WTC11 (cell line): Measurements from ENCODE around the gene STAG1. TPM values are rescaled to one million over a fixed set of nuclear protein-coding genes. Genes with fewer than 3 reads are reported as not detected.
"Not testable (repeated sequence)": the region's sequence is repeated elsewhere in the genome, so short reads cannot be mapped to it uniquely, and the experiment has no call there.

Source experiments
- ATAC-seq: fragments of 200-7000 bp; cut with Tn5 transposase; 2 replicates; pipeline ENCODE4 v1.10.0; 2021; ENCODE audit warnings: mild to moderate bottlenecking, moderate library complexity
- CTCF ChIA-PET: fragments of 300-600 bp; sonication (Branson Sonifier 250); formaldehyde crosslinking; loops from one replicate; lab custom pipeline; 2021; ENCODE audit warnings: antibody characterized with exemption; lab: Charles Lee
- POLR2A ChIA-PET: fragments of 350-600 bp; sonication (Branson Sonifier 250); formaldehyde crosslinking; loops from one replicate; lab custom pipeline; 2021; ENCODE audit warnings: antibody characterized with exemption; lab: Charles Lee
- DNase-seq: peaks from one replicate; pipeline ENCODE4 v3.0.0; 2021; ENCODE audit warnings: low spot score
- H3K27ac Mint-ChIP-seq: 2 replicates; pipeline ENCODE4 v1.8.0; 2021; ENCODE audit warnings: mixed read lengths
- H3K27me3 Mint-ChIP-seq: 2 replicates; pipeline ENCODE4 v1.8.0; 2021; ENCODE audit warnings: low read depth, mild to moderate bottlenecking, moderate library complexity, mixed read lengths
- H3K36me3 Mint-ChIP-seq: 2 replicates; pipeline ENCODE4 v1.8.0; 2021; ENCODE audit warnings: mixed read lengths
- H3K4me1 Mint-ChIP-seq: 2 replicates; pipeline ENCODE4 v1.8.0; 2022; ENCODE audit warnings: mixed read lengths
- H3K4me3 Mint-ChIP-seq: 2 replicates; pipeline ENCODE4 v1.8.0; 2021; ENCODE audit warnings: mild to moderate bottlenecking, moderate library complexity, mixed read lengths
- H3K9me3 Mint-ChIP-seq: 2 replicates; pipeline ENCODE4 v1.8.0; 2021; ENCODE audit warnings: mixed read lengths
- ATF1 ChIP-seq: sonication (generic); formaldehyde crosslinking; IDR thresholded peaks from 2 replicates; pipeline ENCODE4 v1.8.1; 2023; ENCODE audit warnings: mild to moderate bottlenecking, moderate library complexity, missing genetic modification reagents
- ATF3 ChIP-seq: sonication (generic); formaldehyde crosslinking; conservative IDR thresholded peaks from 2 replicates; pipeline ENCODE4 v1.8.1; 2022; ENCODE audit warnings: mild to moderate bottlenecking, missing genetic modification reagents
- CDX4 ChIP-seq: fragments of 250-450 bp; sonication (Bioruptor Pico); IDR thresholded peaks from 2 replicates; pipeline ENCODE4 v1.9.0; 2021; ENCODE audit warnings: moderate library complexity, mild to moderate bottlenecking, inconsistent platforms, borderline replicate concordance
- E2F5 ChIP-seq: sonication (generic); formaldehyde crosslinking; IDR thresholded peaks from 2 replicates; pipeline ENCODE4 v1.8.1; 2022; ENCODE audit warnings: mild to moderate bottlenecking, moderate library complexity, missing genetic modification reagents
- GRHL2 ChIP-seq: fragments of 250-450 bp; sonication (Bioruptor Pico); IDR thresholded peaks from 2 replicates; pipeline ENCODE4 v1.8.0; 2022; ENCODE audit warnings: mild to moderate bottlenecking, moderate library complexity; ENCODE audit not compliant: insufficient replicate concordance, severe bottlenecking
- JAZF1 ChIP-seq: fragments of 250-450 bp; sonication (Bioruptor Pico); IDR thresholded peaks from 2 replicates; pipeline ENCODE4 v1.9.0; 2021; ENCODE audit warnings: moderate library complexity, mild to moderate bottlenecking, inconsistent platforms
- MXD4 ChIP-seq: fragments of 250-450 bp; sonication (Bioruptor Pico); IDR thresholded peaks from 2 replicates; pipeline ENCODE4 v1.8.0; 2021; ENCODE audit warnings: mild to moderate bottlenecking, moderate library complexity, borderline replicate concordance
- MYBL2 ChIP-seq: sonication (generic); formaldehyde crosslinking; IDR thresholded peaks from 2 replicates; pipeline ENCODE4 v1.8.1; 2023; ENCODE audit warnings: mild to moderate bottlenecking, moderate library complexity, missing genetic modification reagents
- OVOL2 ChIP-seq: fragments of 250-450 bp; sonication (Bioruptor Pico); IDR thresholded peaks from 2 replicates; pipeline ENCODE4 v1.9.0; 2021; ENCODE audit warnings: mild to moderate bottlenecking, borderline replicate concordance
- PRDM15 ChIP-seq: sonication (generic); formaldehyde crosslinking; IDR thresholded peaks from 2 replicates; pipeline ENCODE4 v1.8.0; 2022; ENCODE audit warnings: missing genetic modification reagents
- SMAD3 ChIP-seq: sonication (generic); formaldehyde crosslinking; IDR thresholded peaks from 2 replicates; pipeline ENCODE4 v1.8.0; 2022; ENCODE audit warnings: missing genetic modification reagents, mild to moderate bottlenecking, borderline replicate concordance
- STAT6 ChIP-seq: sonication (generic); formaldehyde crosslinking; conservative IDR thresholded peaks from 2 replicates; pipeline ENCODE4 v1.8.1; 2023; ENCODE audit warnings: mild to moderate bottlenecking, low read depth, missing genetic modification reagents, moderate library complexity
- TCF7 ChIP-seq: sonication (generic); formaldehyde crosslinking; IDR thresholded peaks from 2 replicates; pipeline ENCODE4 v1.8.0; 2022; ENCODE audit warnings: mild to moderate bottlenecking, low read depth, missing genetic modification reagents, moderate library complexity
- ZBTB21 ChIP-seq: sonication (generic); formaldehyde crosslinking; IDR thresholded peaks from 2 replicates; pipeline ENCODE4 v1.8.1; 2023; ENCODE audit warnings: mild to moderate bottlenecking, missing genetic modification reagents, borderline replicate concordance
- ZNF423 ChIP-seq: fragments of 250-450 bp; sonication (Bioruptor Pico); IDR thresholded peaks from 2 replicates; pipeline ENCODE4 v2.1.2; 2022; ENCODE audit warnings: mild to moderate bottlenecking, moderate library complexity
- total RNA-seq: library from RNA; stranded (reverse); gene quantifications from 3 replicates; pipeline ENCODE4 v1.2.3, GENCODE V29; 2021
- TF ChIP-seq, protein P1 (sequence below): fragments of 250-450 bp; sonication (Bioruptor Pico); IDR thresholded peaks from 2 replicates; pipeline ENCODE4 v1.9.0; 2021; ENCODE audit warnings: mild to moderate bottlenecking

STAG1 gene
- total RNA-seq, 1 experiment from 2014 or later, result 20.7 TPM

- no peaks in the 10 kb centered on the region for H3K9me3 Mint-ChIP-seq
- CTCF ChIA-PET, result no interaction called here
Measured at GRCh38 chr3:136567599-136568188, 184.5 kb downstream of the STAG1 start.

GRCh38 chr3:136564962-136565361 is 187.2 kb downstream of the STAG1 start:
- POLR2A ChIA-PET, DNase-seq, H3K27ac Mint-ChIP-seq, CTCF ChIA-PET, H3K36me3 Mint-ChIP-seq, ATAC-seq, H3K4me3 Mint-ChIP-seq, H3K27me3 Mint-ChIP-seq, H3K9me3 Mint-ChIP-seq: not testable (repeated sequence)
- H3K4me1 Mint-ChIP-seq, result peaks cover 17% of the 10 kb centered on the region

More at GRCh38 chr3:136567599-136568188, 184.5 kb downstream of the STAG1 start:
- H3K27me3 Mint-ChIP-seq, result no peaks in the 10 kb centered on the region
- no peak overlapping the region for H3K27ac Mint-ChIP-seq
- no peak for TF ChIP-seq CDX4 (CRISPR knock-in tag)
- no peak for TF ChIP-seq JAZF1 (CRISPR knock-in tag)
- TF ChIP-seq OVOL2 (CRISPR knock-in tag), result no peak
- TF ChIP-seq ATF1 (CRISPR knock-in tag), result no peak
- TF ChIP-seq, protein P1, sequence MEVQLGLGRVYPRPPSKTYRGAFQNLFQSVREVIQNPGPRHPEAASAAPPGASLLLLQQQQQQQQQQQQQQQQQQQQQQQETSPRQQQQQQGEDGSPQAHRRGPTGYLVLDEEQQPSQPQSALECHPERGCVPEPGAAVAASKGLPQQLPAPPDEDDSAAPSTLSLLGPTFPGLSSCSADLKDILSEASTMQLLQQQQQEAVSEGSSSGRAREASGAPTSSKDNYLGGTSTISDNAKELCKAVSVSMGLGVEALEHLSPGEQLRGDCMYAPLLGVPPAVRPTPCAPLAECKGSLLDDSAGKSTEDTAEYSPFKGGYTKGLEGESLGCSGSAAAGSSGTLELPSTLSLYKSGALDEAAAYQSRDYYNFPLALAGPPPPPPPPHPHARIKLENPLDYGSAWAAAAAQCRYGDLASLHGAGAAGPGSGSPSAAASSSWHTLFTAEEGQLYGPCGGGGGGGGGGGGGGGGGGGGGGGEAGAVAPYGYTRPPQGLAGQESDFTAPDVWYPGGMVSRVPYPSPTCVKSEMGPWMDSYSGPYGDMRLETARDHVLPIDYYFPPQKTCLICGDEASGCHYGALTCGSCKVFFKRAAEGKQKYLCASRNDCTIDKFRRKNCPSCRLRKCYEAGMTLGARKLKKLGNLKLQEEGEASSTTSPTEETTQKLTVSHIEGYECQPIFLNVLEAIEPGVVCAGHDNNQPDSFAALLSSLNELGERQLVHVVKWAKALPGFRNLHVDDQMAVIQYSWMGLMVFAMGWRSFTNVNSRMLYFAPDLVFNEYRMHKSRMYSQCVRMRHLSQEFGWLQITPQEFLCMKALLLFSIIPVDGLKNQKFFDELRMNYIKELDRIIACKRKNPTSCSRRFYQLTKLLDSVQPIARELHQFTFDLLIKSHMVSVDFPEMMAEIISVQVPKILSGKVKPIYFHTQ, result no peak
- TF ChIP-seq, all 79 proteins: peak for 0
- Mint-ChIP-seq H3K4me3 (no peak overlapping the region), H3K4me1 (no peaks in the 10 kb centered on the region), H3K36me3 (no peaks in the 10 kb centered on the region)
- DNase-seq (no peak), ATAC-seq (no peak)
- POLR2A ChIA-PET, result no interaction called here

DNA sequence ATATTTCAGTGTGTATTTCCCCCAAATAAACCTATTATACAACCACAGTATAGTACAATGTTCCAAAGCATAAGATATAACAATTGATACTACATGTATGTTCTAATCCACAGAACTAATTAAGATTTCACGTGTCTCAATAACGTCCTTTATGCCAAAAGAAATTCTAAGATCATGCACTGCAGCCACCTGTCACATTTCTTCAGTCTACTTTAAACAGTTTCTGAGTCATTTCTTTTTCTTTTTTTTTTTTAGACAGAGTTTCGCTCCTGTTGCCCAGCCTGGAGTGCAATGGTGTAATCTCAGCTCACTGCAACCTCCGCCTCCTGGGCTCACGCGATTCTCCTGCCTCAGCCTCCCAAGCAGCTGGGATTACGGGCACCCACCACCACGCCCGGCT is 190.2 kb downstream of the STAG1 start:
- ChIA-PET POLR2A (no interaction called here), CTCF (no interaction called here)
- no peak for DNase-seq
- Mint-ChIP-seq H3K4me1 (peaks cover 39% of the 10 kb centered on the region), H3K9me3 (no peaks in the 10 kb centered on the region), H3K27me3 (no peaks in the 10 kb centered on the region), H3K27ac (no peak overlapping the region), H3K36me3 (no peaks in the 10 kb centered on the region), H3K4me3 (no peak overlapping the region)
- ATAC-seq, result no peak
- TF ChIP-seq E2F5 (CRISPR knock-in tag), result no peak
- no peak for TF ChIP-seq GRHL2 (CRISPR knock-in tag)
- TF ChIP-seq MYBL2 (CRISPR knock-in tag), result no peak
- no peak for TF ChIP-seq SMAD3 (CRISPR knock-in tag)
- no peak for TF ChIP-seq TCF7 (CRISPR knock-in tag)
- TF ChIP-seq PRDM15 (CRISPR knock-in tag), result no peak
- TF ChIP-seq ATF3 (CRISPR knock-in tag), result no peak
- TF ChIP-seq, protein P1, result no peak
- no peak for TF ChIP-seq MXD4 (CRISPR knock-in tag)
- no peak for TF ChIP-seq ZBTB21 (CRISPR knock-in tag)
- no peak for TF ChIP-seq STAT6 (CRISPR knock-in tag)
- TF ChIP-seq ZNF423 (CRISPR knock-in tag), result no peak
